GM18909 (cell line): ENCODE measurements around the gene RNF125.
"Not testable (repeated sequence)": the region's sequence is repeated elsewhere in the genome, so short reads cannot be mapped to it uniquely, and the experiment has no call there.

Source experiments
- ATAC-seq: cut with Tn5 transposase; IDR thresholded peaks from one replicate; pipeline ENCODE4 v1.9.1; 2021; ENCODE audit warnings: mild to moderate bottlenecking; ENCODE audit not compliant: unreplicated experiment, poor library complexity

RNF125 gene

GRCh38 chr18:32018331-32019250, at the start of gene RNF125:
TSS of gene RNF125 (plus strand) at chr18:32018825. CDS start at chr18:32018864, 39 bp downstream.
- ATAC-seq: peak; percentile 81

GRCh38 chr18:31970617-31971016, 48.0 kb upstream of the RNF125 start:
- ATAC-seq: no peak

- ATAC-seq: no peak
Measured at GRCh38 chr18:31973929-31974546, 44.6 kb upstream of the RNF125 start.

GRCh38 chr18:31976242-31976641, 42.4 kb upstream of the RNF125 start:
- ATAC-seq: no peak

- ATAC-seq: no peak
Measured at GRCh38 chr18:31977270-31977872, 41.3 kb upstream of the RNF125 start.

GRCh38 chr18:31978616-31979015, 40.0 kb upstream of the RNF125 start:
- no peak for ATAC-seq

GRCh38 chr18:31979714-31980113, 38.9 kb upstream of the RNF125 start:
- no peak for ATAC-seq

GRCh38 chr18:31980863-31981262, 37.8 kb upstream of the RNF125 start:
- no peak for ATAC-seq

- ATAC-seq: no peak
Measured at GRCh38 chr18:31983020-31983419, 35.6 kb upstream of the RNF125 start.

GRCh38 chr18:31983976-31984375, 34.6 kb upstream of the RNF125 start:
- no peak for ATAC-seq

- ATAC-seq: peak; percentile 100
Measured at GRCh38 chr18:31990823-31991222, 27.8 kb upstream of the RNF125 start.

GRCh38 chr18:31996007-31996406, 22.6 kb upstream of the RNF125 start:
- ATAC-seq: no peak

GRCh38 chr18:31998880-31999412, 19.7 kb upstream of the RNF125 start:
- ATAC-seq: no peak

- ATAC-seq: not testable (repeated sequence)
Measured at GRCh38 chr18:32001141-32001540, 17.5 kb upstream of the RNF125 start.

- ATAC-seq: not testable (repeated sequence)
Measured at GRCh38 chr18:32003822-32004221, 14.8 kb upstream of the RNF125 start.

- ATAC-seq: no peak
Measured at GRCh38 chr18:32010124-32010721, 8.4 kb upstream of the RNF125 start.

GRCh38 chr18:32011193-32011592, 7.4 kb upstream of the RNF125 start:
- no peak for ATAC-seq

GRCh38 chr18:32019251-32019948, 775 bp downstream of the RNF125 start:
- ATAC-seq: peak; percentile 21

- ATAC-seq: not testable (repeated sequence)
Measured at GRCh38 chr18:32019949-32020625, 1.5 kb downstream of the RNF125 start.
